ENCODE results near the gene HOXD13. TPM values are rescaled to one million over a fixed set of nuclear protein-coding genes. Genes with fewer than 3 reads are reported as not detected.
A peak's percentile ranks its signal among the peaks of the same experiment; 100 is the strongest.

Gene HOXD13
- total RNA-seq, 1 donor from 2014 or later, result not detected

GRCh38 chr2:176123411-176124109 is 31.0 kb downstream of the HOXD13 start:
- TF ChIP-seq CTCF (IDR thresholded peaks at IDR 0.05), result no peak
- Histone ChIP-seq H3K9me3 (no peaks in the 10 kb centered on the region), H3K4me1 (peaks cover 11 to 12% of the 10 kb centered on the region in 2 donors), H3K27me3 (peaks cover 9% of the 10 kb centered on the region), H3K4me3 (peak overlapping the region; percentile 67 to 81), H3K27ac (no peak overlapping the region), H3K36me3 (no peaks in the 10 kb centered on the region)
- no peak for DNase-seq (ENCODE audit: low spot score in 2 of 2)
- intact Hi-C loops (cut with DNase I), result loop anchor here (5.0 to 10.0 kb wide), 2 partner anchors 41 to 1211 kb away; partner anchors contain the start of gene EVX2

GRCh38 chr2:176124110-176124946 is 31.8 kb downstream of the HOXD13 start:
- peak in 1 of 2 donors; percentile 62 for DNase-seq (ENCODE audit: low spot score in 2 of 2)
- no peak overlapping the region for H3K27ac ChIP-seq
- TF ChIP-seq CTCF (IDR thresholded peaks at IDR 0.05), result no peak
- H3K4me1 ChIP-seq, result peaks cover 11 to 13% of the 10 kb centered on the region in 2 donors
- H3K36me3 ChIP-seq, result no peaks in the 10 kb centered on the region
- H3K4me3 ChIP-seq, result no peak overlapping the region
- peaks cover 9% of the 10 kb centered on the region for H3K27me3 ChIP-seq
- intact Hi-C loops (cut with DNase I), result loop anchor here (5.0 to 10.0 kb wide), 2 partner anchors 42 to 1210 kb away; partner anchors contain the start of gene EVX2
- no peaks in the 10 kb centered on the region for H3K9me3 ChIP-seq

- H3K27me3 ChIP-seq, result peaks cover 8% of the 10 kb centered on the region
- peaks cover 11 to 14% of the 10 kb centered on the region in 2 donors for H3K4me1 ChIP-seq
These were observed 32.6 kb downstream of the HOXD13 start for GRCh38 chr2:176124947-176125771.

GRCh38 chr2:176125772-176126054 is 33.2 kb downstream of the HOXD13 start:
- H3K4me1 ChIP-seq, result peaks cover 11 to 14% of the 10 kb centered on the region in 2 donors
- H3K27ac ChIP-seq, result no peak overlapping the region
- H3K4me3 ChIP-seq, result no peak overlapping the region
- H3K27me3 ChIP-seq, result peaks cover 5% of the 10 kb centered on the region
- no peaks in the 10 kb centered on the region for H3K36me3 ChIP-seq
- TF ChIP-seq CTCF (IDR thresholded peaks at IDR 0.05), result no peak
- H3K9me3 ChIP-seq, result no peaks in the 10 kb centered on the region
- intact Hi-C loops (cut with DNase I), result loop anchor here (2.0 to 10.0 kb wide), 5 partner anchors 527 to 1209 kb away; no protein-coding TSS in a partner anchor
- DNase-seq (ENCODE audit: low spot score in 2 of 2), result peak in 1 of 2 donors; percentile 3

More at GRCh38 chr2:176124947-176125771, 32.6 kb downstream of the HOXD13 start:
- H3K27ac ChIP-seq, result no peak overlapping the region
- H3K36me3 ChIP-seq, result no peaks in the 10 kb centered on the region
- no peak for TF ChIP-seq CTCF (IDR thresholded peaks at IDR 0.05)
- peak in 1 of 2 donors; percentile 53 for DNase-seq (ENCODE audit: low spot score in 2 of 2)
- no peak overlapping the region for H3K4me3 ChIP-seq
- intact Hi-C loops (cut with DNase I), result loop anchor here (5.0 to 10.0 kb wide), 5 partner anchors 43 to 1210 kb away; partner anchors contain the start of gene EVX2
- no peaks in the 10 kb centered on the region for H3K9me3 ChIP-seq
